ENCODE results near the gene ATP2A2.

The ATP2A2 gene

GRCh38 chr12:110289044-110289710 lies 8.1 kb downstream of the ATP2A2 start:
- in situ Hi-C loops (cut with MboI; ENCODE audit: low sequenced_read_pairs, unreplicated experiment): no loop called here
- DNase-seq (ENCODE audit: low spot score): no peak
- TF ChIP-seq CTCF (IDR thresholded peaks at IDR 0.05; ENCODE audit: borderline replicate concordance, control extremely low read depth, extremely low read depth, insufficient read depth, missing control alignments): no peak

GRCh38 chr12:110289711-110290078 lies 8.6 kb downstream of the ATP2A2 start:
- in situ Hi-C loops (cut with MboI; ENCODE audit: low sequenced_read_pairs, unreplicated experiment): no loop called here

GRCh38 chr12:110301065-110301806 lies 20.2 kb downstream of the ATP2A2 start:
- no peak for DNase-seq (ENCODE audit: low spot score)
- in situ Hi-C loops (cut with MboI; ENCODE audit: low sequenced_read_pairs, unreplicated experiment): no loop called here
- TF ChIP-seq CTCF (IDR thresholded peaks at IDR 0.05; ENCODE audit: borderline replicate concordance, control extremely low read depth, extremely low read depth, insufficient read depth, missing control alignments): peak; percentile 8

More at GRCh38 chr12:110289711-110290078, 8.6 kb downstream of the ATP2A2 start:
- no peak for TF ChIP-seq CTCF (IDR thresholded peaks at IDR 0.05; ENCODE audit: borderline replicate concordance, control extremely low read depth, extremely low read depth, insufficient read depth, missing control alignments)
- no peak for DNase-seq (ENCODE audit: low spot score)

GRCh38 chr12:110304061-110304551 lies 23.1 kb downstream of the ATP2A2 start:
- in situ Hi-C loops (cut with MboI; ENCODE audit: low sequenced_read_pairs, unreplicated experiment): no loop called here
- TF ChIP-seq CTCF (IDR thresholded peaks at IDR 0.05; ENCODE audit: borderline replicate concordance, control extremely low read depth, extremely low read depth, insufficient read depth, missing control alignments): no peak
- DNase-seq (ENCODE audit: low spot score): no peak

GRCh38 chr12:110307372-110307771 lies 26.3 kb downstream of the ATP2A2 start:
- no peak for TF ChIP-seq CTCF (IDR thresholded peaks at IDR 0.05; ENCODE audit: borderline replicate concordance, control extremely low read depth, extremely low read depth, insufficient read depth, missing control alignments)
- in situ Hi-C loops (cut with MboI; ENCODE audit: low sequenced_read_pairs, unreplicated experiment): no loop called here
- no peak for DNase-seq (ENCODE audit: low spot score)

- DNase-seq (ENCODE audit: low spot score): no peak
- TF ChIP-seq CTCF (IDR thresholded peaks at IDR 0.05; ENCODE audit: borderline replicate concordance, control extremely low read depth, extremely low read depth, insufficient read depth, missing control alignments): no peak
- in situ Hi-C loops (cut with MboI; ENCODE audit: low sequenced_read_pairs, unreplicated experiment): no loop called here
Observed at GRCh38 chr12:110310763-110311162, 29.7 kb downstream of the ATP2A2 start.

Data from GM13976 (cell line).